Activated naive CD8-positive, alpha-beta T cell treated with anti-CD3 and anti-CD28 coated beads, Interleukin-2, amount 50 U/mL, for 24 hours (primary cell): ENCODE data around the gene TRAF3IP3.
"Not testable (repeated sequence)": the region's sequence is repeated elsewhere in the genome, so short reads cannot be mapped to it uniquely, and the experiment has no call there.

ENCODE experiments used
- ATAC-seq: fragments of 150-1000 bp; cut with Tn5 transposase; one replicate; pipeline ENCODE4 v1.10.0; 2021
- DNase-seq: peaks from one replicate; pipeline ENCODE4 v3.0.0; 2021
- H3K27ac Mint-ChIP-seq: one replicate; pipeline ENCODE4 v1.8.0; 2021; ENCODE audit warnings: mild to moderate bottlenecking, mixed read lengths
- H3K27me3 Mint-ChIP-seq: one replicate; pipeline ENCODE4 v1.8.0; 2021; ENCODE audit warnings: mixed read lengths
- H3K36me3 Mint-ChIP-seq: one replicate; pipeline ENCODE4 v1.8.0; 2021; ENCODE audit warnings: low read depth, mixed read lengths
- H3K4me1 Mint-ChIP-seq: one replicate; pipeline ENCODE4 v1.8.0; 2021; ENCODE audit warnings: mixed read lengths
- H3K4me3 Mint-ChIP-seq: one replicate; pipeline ENCODE4 v1.8.0; 2021; ENCODE audit warnings: mild to moderate bottlenecking, moderate library complexity, mixed read lengths
- H3K9me3 Mint-ChIP-seq: one replicate; pipeline ENCODE4 v1.8.0; 2021; ENCODE audit warnings: mixed read lengths

The TRAF3IP3 gene

GRCh38 chr1:209787551-209787950 lies 31.7 kb downstream of the TRAF3IP3 start:
- peaks cover 33% of the 10 kb centered on the region for H3K4me1 Mint-ChIP-seq
- H3K36me3 Mint-ChIP-seq, result peaks cover 15% of the 10 kb centered on the region
- no peak for ATAC-seq

GRCh38 chr1:209789245-209789644 lies 33.4 kb downstream of the TRAF3IP3 start:
- Mint-ChIP-seq H3K27me3 (peaks cover 19% of the 10 kb centered on the region), H3K27ac (no peak overlapping the region), H3K36me3 (peaks cover 3% of the 10 kb centered on the region), H3K4me1 (peaks cover 18% of the 10 kb centered on the region), H3K4me3 (no peak overlapping the region), H3K9me3 (no peaks in the 10 kb centered on the region)
- DNase-seq (no peak), ATAC-seq (no peak)

More at GRCh38 chr1:209787551-209787950, 31.7 kb downstream of the TRAF3IP3 start:
- Mint-ChIP-seq H3K27ac (no peak overlapping the region), H3K27me3 (peaks cover 12% of the 10 kb centered on the region), H3K9me3 (no peaks in the 10 kb centered on the region), H3K4me3 (no peak overlapping the region)
- DNase-seq, result no peak

GRCh38 chr1:209790286-209791193 lies 34.7 kb downstream of the TRAF3IP3 start:
- Mint-ChIP-seq H3K36me3 (no peaks in the 10 kb centered on the region), H3K9me3 (no peaks in the 10 kb centered on the region), H3K4me3 (no peak overlapping the region), H3K4me1 (peaks cover 5% of the 10 kb centered on the region), H3K27ac (no peak overlapping the region), H3K27me3 (peaks cover 21% of the 10 kb centered on the region)
- ATAC-seq (no peak), DNase-seq (no peak)

- DNase-seq, result no peak
- no peak overlapping the region for H3K27ac Mint-ChIP-seq
- H3K9me3 Mint-ChIP-seq, result no peaks in the 10 kb centered on the region
- no peak overlapping the region for H3K4me3 Mint-ChIP-seq
- no peak for ATAC-seq
- H3K36me3 Mint-ChIP-seq, result no peaks in the 10 kb centered on the region
- peaks cover 21% of the 10 kb centered on the region for H3K27me3 Mint-ChIP-seq
- H3K4me1 Mint-ChIP-seq, result peaks cover 4% of the 10 kb centered on the region
Observed at GRCh38 chr1:209791920-209792319, 36.1 kb downstream of the TRAF3IP3 start.

GRCh38 chr1:209793711-209794110 lies 37.9 kb downstream of the TRAF3IP3 start:
- not testable (repeated sequence) for DNase-seq, ATAC-seq, H3K4me3 Mint-ChIP-seq, H3K9me3 Mint-ChIP-seq, H3K4me1 Mint-ChIP-seq, H3K27ac Mint-ChIP-seq, H3K36me3 Mint-ChIP-seq
- H3K27me3 Mint-ChIP-seq, result peaks cover 23% of the 10 kb centered on the region

- H3K4me3 Mint-ChIP-seq, result no peak overlapping the region
- no peak overlapping the region for H3K27ac Mint-ChIP-seq
- peaks cover 12% of the 10 kb centered on the region for H3K27me3 Mint-ChIP-seq
- H3K9me3 Mint-ChIP-seq, result no peaks in the 10 kb centered on the region
- no peaks in the 10 kb centered on the region for H3K4me1 Mint-ChIP-seq
- H3K36me3 Mint-ChIP-seq, result no peaks in the 10 kb centered on the region
- DNase-seq (no peak), ATAC-seq (no peak)
Observed at GRCh38 chr1:209797978-209798639, 42.3 kb downstream of the TRAF3IP3 start.

GRCh38 chr1:209800984-209801834 lies 45.4 kb downstream of the TRAF3IP3 start:
- DNase-seq (no peak), ATAC-seq (no peak)
- Mint-ChIP-seq H3K36me3 (no peaks in the 10 kb centered on the region), H3K27ac (no peak overlapping the region), H3K4me3 (no peak overlapping the region), H3K4me1 (peaks cover 9% of the 10 kb centered on the region), H3K9me3 (no peaks in the 10 kb centered on the region), H3K27me3 (peaks cover 9% of the 10 kb centered on the region)

GRCh38 chr1:209802117-209802779 lies 46.4 kb downstream of the TRAF3IP3 start:
- ATAC-seq, result no peak
- Mint-ChIP-seq H3K9me3 (no peaks in the 10 kb centered on the region), H3K36me3 (no peaks in the 10 kb centered on the region), H3K4me3 (no peak overlapping the region), H3K27ac (no peak overlapping the region), H3K27me3 (peaks cover 9% of the 10 kb centered on the region), H3K4me1 (peaks cover 10% of the 10 kb centered on the region)
- DNase-seq, result no peak

- H3K4me3 Mint-ChIP-seq, result no peak overlapping the region
- no peaks in the 10 kb centered on the region for H3K36me3 Mint-ChIP-seq
- peaks cover 10% of the 10 kb centered on the region for H3K4me1 Mint-ChIP-seq
- no peak overlapping the region for H3K27ac Mint-ChIP-seq
- H3K9me3 Mint-ChIP-seq, result no peaks in the 10 kb centered on the region
- DNase-seq (no peak), ATAC-seq (no peak)
- H3K27me3 Mint-ChIP-seq, result peaks cover 7% of the 10 kb centered on the region
Observed at GRCh38 chr1:209802780-209803152, 46.9 kb downstream of the TRAF3IP3 start.

GRCh38 chr1:209803568-209803967 lies 47.7 kb downstream of the TRAF3IP3 start:
- H3K4me3 Mint-ChIP-seq, result no peak overlapping the region
- H3K27me3 Mint-ChIP-seq, result peaks cover 7% of the 10 kb centered on the region
- H3K9me3 Mint-ChIP-seq, result no peaks in the 10 kb centered on the region
- DNase-seq (no peak), ATAC-seq (no peak)
- H3K36me3 Mint-ChIP-seq, result no peaks in the 10 kb centered on the region
- H3K4me1 Mint-ChIP-seq, result peaks cover 10% of the 10 kb centered on the region
- H3K27ac Mint-ChIP-seq, result no peak overlapping the region

- Mint-ChIP-seq H3K36me3 (no peaks in the 10 kb centered on the region), H3K4me1 (peaks cover 10% of the 10 kb centered on the region), H3K4me3 (peak overlapping the region; percentile 62), H3K27ac (no peak overlapping the region), H3K9me3 (no peaks in the 10 kb centered on the region), H3K27me3 (peaks cover 7% of the 10 kb centered on the region)
- no peak for ATAC-seq
- DNase-seq, result no peak
Observed at GRCh38 chr1:209805341-209805781, 49.5 kb downstream of the TRAF3IP3 start.

- ATAC-seq, result peak; percentile 55
- H3K4me3 Mint-ChIP-seq, result peak within 1 kb of the TSS; percentile 62
Observed at GRCh38 chr1:209805875-209806760, 50.3 kb downstream of the TRAF3IP3 start, which contains the start of gene IRF6. Gene IRF6, minus strand, starts transcription at chr1:209806142. Its CDS starts 4,729 bp downstream, at chr1:209801413.

GRCh38 chr1:209807509-209807908 lies 51.7 kb downstream of the TRAF3IP3 start:
- Mint-ChIP-seq H3K36me3 (no peaks in the 10 kb centered on the region), H3K4me3 (no peak overlapping the region), H3K27me3 (peaks cover 7% of the 10 kb centered on the region), H3K27ac (no peak overlapping the region), H3K4me1 (peaks cover 10% of the 10 kb centered on the region), H3K9me3 (no peaks in the 10 kb centered on the region)
- ATAC-seq (no peak), DNase-seq (no peak)

More at GRCh38 chr1:209805875-209806760, 50.3 kb downstream of the TRAF3IP3 start, which contains the start of gene IRF6:
- no peak within 1 kb of the TSS for H3K27ac Mint-ChIP-seq
- H3K36me3 Mint-ChIP-seq, result no peaks in the 10 kb centered on the region
- H3K27me3 Mint-ChIP-seq, result peaks cover 7% of the 10 kb centered on the region
- peaks cover 10% of the 10 kb centered on the region for H3K4me1 Mint-ChIP-seq
- DNase-seq, result peak; percentile 61
- no peaks in the 10 kb centered on the region for H3K9me3 Mint-ChIP-seq
